PC-3 (cell line): Measurements from ENCODE around the gene PPIL1. TPM values are rescaled to one million over a fixed set of nuclear protein-coding genes. Genes with fewer than 3 reads are reported as not detected.

Source experiments
- ATAC-seq: fragments of 200-7000 bp; cut with Tn5 transposase; 2 replicates; pipeline ENCODE4 v1.9.1; 2020; ENCODE audit warnings: mild to moderate bottlenecking, moderate library complexity
- BruUV-seq: library from RNA; stranded (reverse); fragments of 400-500 nt; replicated peaks from 2 replicates; lab custom pipeline; 2021; lab: Mats Ljungman, UMichigan
- CTCF ChIA-PET: fragments of 300-600 bp; sonication (Branson Sonifier 250); formaldehyde crosslinking; loops from one replicate; lab custom pipeline; 2022; ENCODE audit warnings: antibody characterized with exemption; lab: Charles Lee
- POLR2A ChIA-PET: fragments of 300-600 bp; sonication (Branson Sonifier 250); formaldehyde crosslinking; loops from one replicate; lab custom pipeline; 2022; ENCODE audit warnings: antibody characterized with exemption; ENCODE audit not compliant: unreplicated experiment; lab: Charles Lee
- DNase-seq: peaks from one replicate; pipeline ENCODE4 v3.0.0-alpha.2; 2015
- H2AFZ ChIP-seq: fragments of 300-600 bp; sonication (generic); 2 replicates; pipeline ENCODE4 v1.6.0; 2016; ENCODE audit warnings: antibody characterized with exemption, low read length
- H3F3A ChIP-seq: fragments of 300-600 bp; sonication (generic); one replicate; pipeline ENCODE4 v1.6.0; 2017; ENCODE audit warnings: antibody characterized with exemption, low read length, control low read depth, mild to moderate bottlenecking; ENCODE audit not compliant: unreplicated experiment
- H3K27ac ChIP-seq: fragments of 300-600 bp; sonication (generic); 2 replicates; pipeline ENCODE4 v1.5.1; 2016; ENCODE audit warnings: mild to moderate bottlenecking, low read length
- H3K27me3 ChIP-seq: fragments of 300-600 bp; sonication (generic); 2 replicates; pipeline ENCODE4 v1.6.1; 2016; ENCODE audit warnings: low read length, mixed read lengths
- H3K36me3 ChIP-seq: fragments of 300-600 bp; sonication (generic); 2 replicates; pipeline ENCODE4 v1.6.1; 2016; ENCODE audit warnings: low read depth, mixed run types, low read length, mixed read lengths
- H3K4me1 ChIP-seq: fragments of 300-600 bp; sonication (generic); 2 replicates; pipeline ENCODE4 v1.5.1; 2016; ENCODE audit warnings: low read length; ENCODE audit not compliant: insufficient read depth
- H3K4me2 ChIP-seq: fragments of 300-600 bp; sonication (generic); 2 replicates; pipeline ENCODE4 v1.6.0; 2016; ENCODE audit warnings: low read length
- H3K4me3 ChIP-seq: fragments of 300-600 bp; sonication (generic); 2 replicates; pipeline ENCODE4 v1.5.1; 2016; ENCODE audit warnings: mild to moderate bottlenecking, low read length, mixed read lengths
- H3K79me2 ChIP-seq: fragments of 300-600 bp; sonication (generic); 2 replicates; pipeline ENCODE4 v1.6.1; 2017; ENCODE audit warnings: low read length, mixed read lengths
- H3K9ac ChIP-seq: fragments of 300-600 bp; sonication (generic); 2 replicates; pipeline ENCODE4 v1.6.0; 2016; ENCODE audit warnings: mild to moderate bottlenecking, low read length
- H3K9me2 ChIP-seq: fragments of 300-600 bp; sonication (generic); replicated peaks from 2 replicates; pipeline ENCODE4 v1.6.1; 2016; ENCODE audit warnings: mixed run types, low read length, mixed read lengths
- H3K9me3 ChIP-seq: fragments of 300-600 bp; sonication (generic); 2 replicates; pipeline ENCODE4 v1.6.1; 2016; ENCODE audit warnings: low read length, mixed read lengths
- H4K20me1 ChIP-seq: fragments of 300-600 bp; sonication (generic); 2 replicates; pipeline ENCODE4 v1.6.1; 2016; ENCODE audit warnings: low read length, mixed read lengths
- EZH2 ChIP-seq: fragments of 300-600 bp; sonication (generic); IDR thresholded peaks from one replicate; pipeline ENCODE4 v1.6.1; 2017; ENCODE audit warnings: antibody characterized with exemption, mild to moderate bottlenecking, low read length; ENCODE audit not compliant: unreplicated experiment
- EZH2phosphoT487 ChIP-seq: fragments of 300-600 bp; sonication (generic); IDR thresholded peaks from 2 replicates; pipeline ENCODE4 v1.6.1; 2018; ENCODE audit warnings: mild to moderate bottlenecking, antibody characterized with exemption, low read length, borderline replicate concordance
- intact Hi-C: fragments of 100-400 bp; cut with micrococcal nuclease; formaldehyde crosslinking; loops from 2 replicates; pipeline ENCODE4 v1.9.0; 2023
- total RNA-seq: library from RNA; depleted of rRNA; stranded (reverse); fragments of >200 nt; gene quantifications from 2 replicates; pipeline ENCODE4 v1.2.3, GENCODE V29; 2014
- TF ChIP-seq, protein P1 (sequence below): fragments of 300-600 bp; sonication (generic); conservative IDR thresholded peaks from 2 replicates; pipeline ENCODE4 v1.5.1; 2017; ENCODE audit warnings: antibody characterized with exemption, low read depth, mild to moderate bottlenecking, low read length

The PPIL1 gene
- total RNA-seq, 1 experiment from 2014 or later, result 39.9 TPM

DNA sequence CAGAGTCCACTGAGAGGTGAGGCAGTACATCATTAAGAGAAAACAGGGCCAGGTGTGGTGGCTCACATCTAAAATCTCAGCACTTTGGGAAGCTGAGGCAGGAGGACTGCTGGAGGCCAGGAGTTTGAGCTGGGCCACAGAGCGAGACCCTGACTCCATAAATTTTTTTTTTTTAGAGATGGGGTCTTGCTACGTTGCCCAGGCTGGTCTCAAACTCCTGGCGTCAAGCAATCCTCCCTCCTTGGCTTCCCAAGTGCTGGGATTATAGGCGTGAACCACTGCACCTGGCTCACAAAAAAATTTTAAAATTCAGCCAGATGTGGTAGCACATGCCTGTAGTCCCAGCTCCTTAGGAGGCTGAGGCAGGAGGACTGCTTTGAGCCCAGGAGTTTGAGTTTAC lies 17.3 kb downstream of the PPIL1 start:
- Histone ChIP-seq H3F3A (no peaks in the 10 kb centered on the region), H3K9ac (no peak overlapping the region), H3K9me3 (no peaks in the 10 kb centered on the region), H2AFZ (no peak overlapping the region), H3K27me3 (no peaks in the 10 kb centered on the region), H3K9me2 (no peaks in the 10 kb centered on the region), H3K36me3 (peaks cover 32% of the 10 kb centered on the region), H3K27ac (no peak overlapping the region), H3K4me2 (no peak overlapping the region), H3K4me1 (peaks cover 9% of the 10 kb centered on the region; the same call in 1 of the 2 replicates), H3K4me3 (no peak overlapping the region), H3K79me2 (peaks cover 22% of the 10 kb centered on the region), H4K20me1 (no peaks in the 10 kb centered on the region)
- no peak for TF ChIP-seq EZH2
- TF ChIP-seq, protein P1, sequence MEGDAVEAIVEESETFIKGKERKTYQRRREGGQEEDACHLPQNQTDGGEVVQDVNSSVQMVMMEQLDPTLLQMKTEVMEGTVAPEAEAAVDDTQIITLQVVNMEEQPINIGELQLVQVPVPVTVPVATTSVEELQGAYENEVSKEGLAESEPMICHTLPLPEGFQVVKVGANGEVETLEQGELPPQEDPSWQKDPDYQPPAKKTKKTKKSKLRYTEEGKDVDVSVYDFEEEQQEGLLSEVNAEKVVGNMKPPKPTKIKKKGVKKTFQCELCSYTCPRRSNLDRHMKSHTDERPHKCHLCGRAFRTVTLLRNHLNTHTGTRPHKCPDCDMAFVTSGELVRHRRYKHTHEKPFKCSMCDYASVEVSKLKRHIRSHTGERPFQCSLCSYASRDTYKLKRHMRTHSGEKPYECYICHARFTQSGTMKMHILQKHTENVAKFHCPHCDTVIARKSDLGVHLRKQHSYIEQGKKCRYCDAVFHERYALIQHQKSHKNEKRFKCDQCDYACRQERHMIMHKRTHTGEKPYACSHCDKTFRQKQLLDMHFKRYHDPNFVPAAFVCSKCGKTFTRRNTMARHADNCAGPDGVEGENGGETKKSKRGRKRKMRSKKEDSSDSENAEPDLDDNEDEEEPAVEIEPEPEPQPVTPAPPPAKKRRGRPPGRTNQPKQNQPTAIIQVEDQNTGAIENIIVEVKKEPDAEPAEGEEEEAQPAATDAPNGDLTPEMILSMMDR, result no peak
- TF ChIP-seq EZH2phosphoT487, result no peak
- intact Hi-C loops, result no loop called here
- DNase-seq (no peak), ATAC-seq (no peak)
- no TSS peak for BruUV-seq
- ChIA-PET POLR2A (no interaction called here), CTCF (no interaction called here)

DNA sequence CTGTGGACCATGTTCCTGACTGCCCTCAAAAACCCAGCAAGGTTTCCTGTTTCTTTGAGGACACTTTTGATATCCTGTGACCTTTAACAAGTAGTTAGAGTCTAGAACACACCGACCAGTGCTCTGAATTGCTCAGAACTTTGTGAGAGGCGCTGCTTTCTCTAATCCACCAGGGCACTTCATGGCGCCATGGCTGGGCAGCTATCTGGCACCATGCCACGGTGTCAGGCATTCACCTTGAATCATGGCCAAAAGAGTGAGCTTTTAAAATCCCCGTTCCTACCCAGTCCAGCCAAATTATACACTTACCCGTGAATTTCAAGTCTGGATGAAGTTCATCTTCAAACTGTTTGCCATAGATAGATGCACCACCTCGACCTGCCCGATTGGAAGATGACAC lies 18.3 kb downstream of the PPIL1 start:
- H2AFZ ChIP-seq, result no peak overlapping the region
- CTCF ChIA-PET, result no interaction called here
- no peak for DNase-seq
- no peak overlapping the region for H3K4me3 ChIP-seq
- H3K27me3 ChIP-seq, result no peaks in the 10 kb centered on the region
- H3K27ac ChIP-seq, result no peak overlapping the region
- no peak overlapping the region for H3K4me2 ChIP-seq
- no peaks in the 10 kb centered on the region for H3K9me3 ChIP-seq
- TF ChIP-seq, protein P1, result no peak
- no peak for TF ChIP-seq EZH2
- TF ChIP-seq EZH2phosphoT487, result no peak
- H3K79me2 ChIP-seq, result peaks cover 20% of the 10 kb centered on the region
- no peaks in the 10 kb centered on the region for H4K20me1 ChIP-seq
- H3K9me2 ChIP-seq, result no peaks in the 10 kb centered on the region
- H3F3A ChIP-seq, result no peaks in the 10 kb centered on the region
- POLR2A ChIA-PET, result no interaction called here
- no peak overlapping the region for H3K9ac ChIP-seq
- no peak for ATAC-seq
- intact Hi-C loops, result no loop called here
- BruUV-seq, result no TSS peak
- peaks cover 30% of the 10 kb centered on the region for H3K36me3 ChIP-seq
- H3K4me1 ChIP-seq, result peaks cover 9% of the 10 kb centered on the region; the same call in 1 of the 2 replicates

DNA sequence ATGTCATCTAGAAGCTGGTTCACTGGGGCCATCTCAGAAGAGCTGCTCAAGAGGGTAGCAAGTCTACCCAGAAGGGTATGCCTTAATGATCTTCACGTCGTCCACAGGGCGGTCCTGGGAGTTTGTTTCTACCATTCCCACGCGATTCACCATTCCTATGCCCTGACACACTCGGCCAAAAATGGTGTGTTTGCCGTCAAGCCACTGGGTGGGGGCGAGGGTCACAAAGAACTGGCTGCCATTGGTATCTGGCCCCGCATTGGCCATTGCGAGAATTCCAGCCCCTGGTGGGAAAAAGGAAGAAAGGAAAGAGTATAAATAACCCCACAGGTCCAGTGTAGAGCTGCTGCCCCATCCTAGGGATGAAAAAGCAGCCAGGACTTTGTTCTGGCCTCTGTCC lies 18.9 kb downstream of the PPIL1 start:
- ATAC-seq (no peak), DNase-seq (no peak)
- no peaks in the 10 kb centered on the region for H3F3A ChIP-seq
- POLR2A ChIA-PET, result no interaction called here
- TF ChIP-seq, protein P1, result no peak
- TF ChIP-seq EZH2 (no peak), EZH2phosphoT487 (no peak)
- no TSS peak for BruUV-seq
- H3K4me2 ChIP-seq, result no peak overlapping the region
- H4K20me1 ChIP-seq, result no peaks in the 10 kb centered on the region
- no peak overlapping the region for H2AFZ ChIP-seq
- peaks cover 9% of the 10 kb centered on the region; the same call in 1 of the 2 replicates for H3K4me1 ChIP-seq
- no peaks in the 10 kb centered on the region for H3K9me3 ChIP-seq
- intact Hi-C loops, result no loop called here
- peaks cover 15% of the 10 kb centered on the region for H3K79me2 ChIP-seq
- no peak overlapping the region for H3K4me3 ChIP-seq
- CTCF ChIA-PET, result no interaction called here
- H3K36me3 ChIP-seq, result peaks cover 28% of the 10 kb centered on the region
- no peak overlapping the region for H3K9ac ChIP-seq
- no peaks in the 10 kb centered on the region for H3K9me2 ChIP-seq
- H3K27me3 ChIP-seq, result no peaks in the 10 kb centered on the region
- H3K27ac ChIP-seq, result no peak overlapping the region
